HG03432 (cell line): ENCODE results near the gene RECQL5.
A peak's percentile ranks its signal among the peaks of the same experiment; 100 is the strongest.

Source experiments
- ATAC-seq: cut with Tn5 transposase; IDR thresholded peaks from one replicate; pipeline ENCODE4 v1.9.1; 2021; ENCODE audit warnings: mild to moderate bottlenecking, moderate library complexity; ENCODE audit not compliant: unreplicated experiment

The RECQL5 gene

DNA sequence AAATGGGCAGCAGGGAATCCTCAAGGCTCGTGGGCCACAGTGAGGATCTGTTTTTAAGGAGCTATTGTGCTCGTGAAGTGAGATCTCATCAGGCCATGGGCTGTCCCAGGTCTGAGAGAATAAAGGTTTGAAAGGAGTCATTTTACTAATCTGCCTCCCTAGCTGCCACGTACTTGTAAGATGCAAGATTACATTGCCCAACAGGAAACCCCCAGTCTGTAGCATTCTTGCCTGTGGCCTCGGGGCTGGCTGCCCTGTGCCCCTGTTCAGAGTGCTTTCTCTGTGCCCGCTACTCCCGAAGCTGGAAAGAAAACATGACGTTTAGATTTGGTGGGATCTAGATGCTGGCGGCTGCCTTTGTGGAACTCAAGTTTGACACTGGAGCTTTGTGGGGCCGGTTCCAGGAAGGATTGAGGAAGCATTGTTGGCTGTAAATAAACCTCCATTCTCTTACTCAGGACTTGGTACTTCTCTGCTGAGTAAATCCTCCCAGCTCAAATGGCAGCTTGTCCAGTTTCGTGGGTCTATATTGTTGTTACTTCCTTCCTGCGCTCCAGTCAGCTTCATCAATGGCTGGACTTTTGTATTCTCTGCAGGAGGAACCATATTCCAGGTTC lies 21.4 kb upstream of the RECQL5 start:
- ATAC-seq = no peak

DNA sequence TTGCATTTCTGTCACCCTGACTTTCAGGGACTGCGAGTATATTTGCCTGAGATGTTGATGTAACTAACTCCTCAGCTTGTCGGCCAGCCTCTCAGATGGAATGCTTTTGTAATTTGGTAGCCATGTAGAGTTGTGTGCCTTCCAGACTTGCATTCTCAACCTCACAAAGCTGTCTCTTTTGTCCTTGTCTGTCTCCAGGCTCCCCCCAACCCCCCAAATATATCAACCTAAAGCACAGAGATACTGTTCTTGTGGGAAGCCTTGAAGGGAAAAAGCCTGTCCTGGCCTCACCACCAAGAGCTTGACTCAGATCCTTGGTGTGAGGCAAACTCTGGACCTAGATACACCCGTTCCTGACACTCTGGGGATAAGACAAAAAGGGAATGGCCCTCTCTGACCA lies 18.5 kb upstream of the RECQL5 start:
- no peak for ATAC-seq

DNA sequence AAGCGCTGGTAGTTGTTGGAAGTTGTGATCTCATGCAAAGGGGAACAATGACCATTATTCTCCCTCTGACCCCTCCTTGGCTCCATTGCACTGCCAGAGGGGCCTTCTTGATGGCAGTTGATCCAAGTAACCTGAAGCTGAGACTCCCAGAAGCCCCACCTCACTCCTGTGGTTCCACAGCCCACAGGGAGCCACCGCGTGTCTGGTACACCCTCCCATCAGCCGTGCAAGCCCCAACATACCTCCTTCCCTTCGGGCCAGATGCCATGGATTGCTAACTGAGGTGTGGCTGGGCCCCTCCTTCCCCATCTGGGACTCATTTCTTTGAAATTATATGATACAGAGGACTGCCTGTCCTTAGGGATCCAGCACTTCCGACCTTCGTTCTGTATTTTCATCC lies 18.0 kb upstream of the RECQL5 start:
- no peak for ATAC-seq

DNA sequence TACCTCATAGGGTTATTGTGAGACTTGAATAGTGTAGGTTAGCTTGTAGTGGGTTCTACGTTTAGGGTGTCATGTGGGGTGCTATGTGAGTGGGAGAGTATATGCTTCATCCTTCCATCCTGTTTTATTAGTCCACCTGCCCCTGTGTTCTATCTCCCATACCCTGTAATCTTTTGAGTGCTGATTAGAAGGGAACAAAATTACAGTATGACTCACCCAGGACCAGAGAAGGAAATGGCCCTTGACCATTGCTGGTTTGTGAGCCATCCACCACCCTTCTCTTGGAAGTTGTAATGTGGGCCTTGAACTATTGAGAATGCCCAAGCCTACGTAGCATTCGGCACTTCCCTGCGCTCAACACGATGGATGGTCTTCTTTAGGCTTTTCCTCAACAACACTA lies 17.3 kb upstream of the RECQL5 start:
- no peak for ATAC-seq

DNA sequence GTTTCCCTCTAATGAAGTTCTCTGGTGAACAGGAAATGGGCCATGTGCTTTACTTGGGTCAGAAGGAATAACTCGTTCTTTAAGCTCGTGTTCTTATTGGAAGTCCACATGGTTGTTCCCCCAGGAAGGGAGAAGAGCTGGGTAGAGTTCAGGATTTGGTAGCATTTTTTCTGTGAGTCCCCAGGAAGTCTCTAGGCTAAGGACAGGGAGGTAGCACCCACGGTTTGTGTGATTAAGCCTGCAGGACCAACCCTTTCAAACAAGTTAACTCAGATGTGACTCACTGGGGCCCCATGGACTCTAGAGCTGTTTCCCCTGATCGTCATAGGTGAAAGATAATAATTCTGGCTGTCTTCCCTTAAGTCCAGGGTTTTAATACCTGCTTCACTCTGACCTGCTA lies 16.6 kb upstream of the RECQL5 start:
- no peak for ATAC-seq

DNA sequence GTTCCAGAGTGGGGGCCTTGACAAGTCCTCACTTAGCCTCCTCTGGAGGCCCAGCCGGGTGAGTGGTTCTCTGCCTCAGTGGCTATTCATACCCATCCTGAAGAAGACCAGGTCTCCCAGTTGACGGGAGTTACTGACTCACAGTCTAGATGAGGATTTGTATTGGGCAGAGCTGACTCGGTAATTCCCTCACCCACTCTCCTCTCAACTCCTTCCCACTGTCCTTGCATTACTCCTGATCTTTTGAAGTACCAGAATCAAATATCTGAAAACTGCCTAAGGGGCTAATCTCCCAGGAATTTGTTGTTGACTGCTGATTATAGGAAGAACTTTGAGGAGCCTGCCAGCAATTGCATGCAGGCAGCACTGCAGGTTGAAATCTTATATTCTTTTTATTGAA lies 14.3 kb upstream of the RECQL5 start:
- no peak for ATAC-seq

DNA sequence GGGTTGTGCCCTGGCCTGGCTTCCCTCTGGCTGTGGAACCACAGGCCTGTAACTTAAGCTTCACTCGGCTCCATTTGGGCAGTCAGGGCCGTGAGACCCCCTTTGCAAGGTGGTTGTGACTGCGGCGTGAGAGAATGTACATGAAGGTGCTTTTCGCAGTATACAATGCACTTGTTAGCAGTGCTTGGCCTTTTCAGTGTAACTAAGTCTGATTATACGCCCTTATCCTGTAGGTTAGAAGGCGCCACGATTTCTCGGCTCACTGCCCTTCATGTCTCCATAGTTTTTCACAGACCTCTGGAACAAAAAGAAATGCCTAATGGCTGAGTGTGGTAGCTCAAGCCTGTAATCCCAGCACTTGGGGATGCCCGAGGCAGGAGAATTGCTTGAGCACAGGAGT lies 13.5 kb upstream of the RECQL5 start:
- ATAC-seq = no peak

DNA sequence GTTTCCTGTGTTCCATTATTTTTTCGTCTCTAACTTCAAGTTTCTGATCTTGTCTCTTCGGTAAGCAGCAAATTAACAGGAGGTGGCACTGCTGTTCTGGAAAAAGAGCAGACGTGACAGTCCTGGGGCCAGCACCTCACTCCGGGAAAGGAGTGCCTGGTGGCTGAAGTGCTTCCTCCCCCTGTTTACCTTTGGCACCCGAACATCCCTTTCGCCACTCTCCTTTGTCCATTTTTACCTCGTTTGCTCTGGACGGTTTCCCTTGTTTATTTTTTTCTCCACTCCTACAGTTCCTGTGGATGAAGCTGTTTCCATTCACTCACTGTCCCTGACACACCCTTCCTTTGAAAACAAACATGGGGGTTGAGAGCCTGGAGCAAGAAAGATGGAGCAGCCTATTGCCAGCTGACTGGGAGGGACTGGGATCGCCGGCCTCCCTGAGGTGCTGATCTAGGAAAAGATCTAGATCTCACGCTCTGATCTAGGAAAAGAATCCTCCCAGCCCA lies 12.8 kb upstream of the RECQL5 start:
- ATAC-seq = no peak

DNA sequence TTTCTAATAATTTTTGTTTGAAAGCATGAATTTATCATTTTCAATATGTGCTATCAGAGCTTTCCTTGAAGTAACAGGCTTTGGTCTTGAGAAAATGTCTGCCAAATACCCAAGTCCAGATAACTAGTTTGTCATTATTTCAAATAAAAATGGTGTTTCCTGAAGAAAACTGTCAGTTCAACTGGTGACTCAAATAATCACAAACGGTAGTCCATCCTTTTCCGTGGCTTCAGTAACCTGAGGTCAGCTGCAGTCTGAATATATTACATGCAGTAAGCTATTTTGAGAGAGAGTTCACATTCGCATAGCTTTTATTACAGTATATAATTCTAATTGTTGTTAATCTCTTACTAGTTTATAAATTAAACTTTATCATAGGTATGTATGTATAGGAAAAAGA lies 9.5 kb upstream of the RECQL5 start:
- ATAC-seq = no peak

DNA sequence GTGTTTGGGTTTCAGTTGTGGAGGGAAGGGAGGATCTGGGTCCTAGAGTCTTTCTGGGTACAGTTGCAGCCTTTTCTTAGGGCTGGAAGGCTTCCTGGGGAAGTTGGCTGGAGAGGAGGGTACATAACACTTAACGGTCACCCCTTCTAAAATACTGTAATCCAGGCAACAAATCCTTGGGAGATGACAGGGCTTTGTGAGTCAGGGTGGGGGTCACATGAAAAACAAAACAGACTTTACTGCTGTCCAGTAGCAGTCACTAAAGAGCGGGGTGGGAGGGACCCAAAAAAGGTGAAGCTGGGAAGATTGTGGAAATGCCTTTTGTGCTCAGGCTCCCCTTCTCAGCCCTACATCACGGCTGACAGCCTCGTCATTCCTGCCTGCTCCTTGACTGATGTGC lies 6.5 kb upstream of the RECQL5 start:
- ATAC-seq = no peak

DNA sequence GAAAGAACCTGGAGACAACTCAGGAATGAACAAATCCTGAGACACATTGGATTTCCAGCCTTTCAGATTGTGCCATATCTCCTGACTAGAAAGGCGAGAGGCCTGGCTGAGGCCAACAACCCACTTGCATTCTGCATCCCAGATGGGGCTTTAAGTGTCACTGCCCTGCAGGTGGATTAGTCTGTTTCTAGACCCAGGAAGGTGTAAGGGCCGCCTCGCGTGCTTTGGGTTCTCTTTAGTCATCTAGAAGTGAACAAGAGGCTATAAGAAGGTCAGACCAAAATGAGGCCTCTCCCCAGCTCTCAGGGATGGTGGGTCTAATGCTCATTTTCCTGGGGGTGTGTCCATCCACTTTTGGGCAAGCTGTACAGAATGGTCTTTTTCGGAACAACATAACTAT lies 5.1 kb upstream of the RECQL5 start:
- no peak for ATAC-seq

DNA sequence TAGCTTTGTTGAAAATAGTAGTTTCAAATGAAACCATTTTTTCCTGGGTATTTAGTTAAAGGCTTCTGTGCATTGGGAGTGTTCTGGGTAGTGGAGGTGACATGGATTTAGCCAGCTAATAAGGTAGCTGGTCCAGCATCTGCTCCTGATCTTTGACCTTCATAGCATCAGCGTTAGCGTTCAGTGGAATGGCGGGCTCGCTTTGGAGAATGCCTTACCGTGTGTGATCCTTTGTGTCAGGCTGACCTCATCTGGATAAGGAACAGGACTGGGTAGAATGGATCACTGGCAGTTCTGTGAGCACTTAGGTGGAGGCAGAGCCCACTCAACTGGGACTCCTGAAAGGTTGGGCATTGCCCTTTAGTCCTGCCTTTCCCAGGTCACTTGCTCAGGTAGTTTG lies 3.9 kb upstream of the RECQL5 start:
- ATAC-seq = no peak

DNA sequence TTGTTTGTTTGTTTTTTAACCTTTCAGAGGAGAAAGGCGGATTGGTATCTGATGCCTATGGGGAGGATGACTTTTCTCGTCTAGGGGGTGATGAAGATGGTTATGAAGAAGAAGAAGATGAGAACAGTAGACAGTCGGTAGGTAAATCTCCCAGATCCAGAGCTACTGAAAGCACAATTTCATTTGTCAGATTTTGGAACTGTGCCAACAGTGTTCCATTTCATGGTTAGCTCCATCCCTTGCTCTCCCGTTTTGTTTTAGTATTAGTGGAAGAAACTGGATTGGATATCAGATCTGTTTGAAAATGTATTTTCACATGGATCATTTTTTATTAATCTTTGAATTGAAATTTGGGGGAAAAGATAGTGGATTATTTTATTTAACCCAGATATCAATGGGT lies 1.5 kb upstream of the RECQL5 start:
- no peak for ATAC-seq

DNA sequence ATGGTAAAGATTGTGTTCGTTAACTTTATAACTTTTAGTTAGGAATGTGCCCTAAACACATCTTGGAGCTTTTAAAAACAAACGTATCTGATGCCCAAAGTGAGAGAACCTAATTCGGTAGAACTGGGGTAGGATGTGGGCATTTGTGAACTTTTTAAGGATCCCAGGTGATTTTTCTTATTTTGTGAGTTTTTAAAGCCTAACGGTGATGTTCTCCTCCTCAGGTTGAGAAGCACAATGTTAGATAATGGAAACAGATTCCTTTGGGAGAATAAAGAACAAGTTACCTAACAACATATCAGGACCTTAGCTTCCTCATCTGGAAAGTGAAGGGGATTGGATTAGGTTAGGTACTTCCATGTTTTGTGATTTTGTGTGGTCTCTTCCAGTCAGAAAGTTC lies 871 bp upstream of the RECQL5 start:
- ATAC-seq = no peak

DNA sequence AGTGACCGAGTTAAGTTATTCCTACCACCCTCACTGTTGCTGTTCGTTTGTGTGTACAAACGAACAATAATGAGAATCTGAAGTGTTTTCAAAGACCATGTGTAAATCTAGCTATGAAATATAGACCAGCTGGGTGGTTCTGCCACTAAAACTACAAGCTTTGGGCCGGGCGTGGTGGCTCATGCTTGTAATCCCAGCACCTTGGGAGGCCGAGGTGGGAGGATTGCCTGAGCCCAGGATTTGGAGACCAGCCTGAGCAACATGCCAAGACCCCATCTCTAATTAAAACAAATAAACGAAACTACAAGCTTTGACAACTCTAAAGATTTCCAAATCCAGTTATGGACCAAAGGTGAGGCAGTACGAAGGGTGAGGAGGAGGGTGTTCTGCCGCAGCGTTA lies 973 bp downstream of the RECQL5 start:
- no peak for ATAC-seq

DNA sequence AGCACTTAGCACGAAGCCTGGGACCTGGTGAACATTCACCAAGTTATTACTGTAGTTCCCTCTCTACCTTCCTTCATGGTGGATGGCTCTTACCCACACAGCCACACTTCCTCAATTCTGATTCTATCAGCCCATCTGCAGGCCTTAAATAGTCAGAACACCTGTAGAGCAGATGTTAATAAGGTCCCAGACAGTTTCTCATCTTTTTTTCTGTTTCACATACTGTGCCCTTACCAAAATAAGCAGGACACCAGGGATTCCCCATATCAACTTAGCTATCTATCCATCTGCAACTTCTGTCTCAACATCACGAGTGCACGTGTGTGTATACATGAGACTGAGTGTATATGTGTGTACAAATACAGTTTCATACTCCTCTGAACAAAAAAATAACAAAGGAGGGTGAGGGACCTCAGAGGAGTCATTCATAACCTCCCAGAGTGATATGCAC lies 2.8 kb downstream of the RECQL5 start:
- ATAC-seq = peak; percentile 76

DNA sequence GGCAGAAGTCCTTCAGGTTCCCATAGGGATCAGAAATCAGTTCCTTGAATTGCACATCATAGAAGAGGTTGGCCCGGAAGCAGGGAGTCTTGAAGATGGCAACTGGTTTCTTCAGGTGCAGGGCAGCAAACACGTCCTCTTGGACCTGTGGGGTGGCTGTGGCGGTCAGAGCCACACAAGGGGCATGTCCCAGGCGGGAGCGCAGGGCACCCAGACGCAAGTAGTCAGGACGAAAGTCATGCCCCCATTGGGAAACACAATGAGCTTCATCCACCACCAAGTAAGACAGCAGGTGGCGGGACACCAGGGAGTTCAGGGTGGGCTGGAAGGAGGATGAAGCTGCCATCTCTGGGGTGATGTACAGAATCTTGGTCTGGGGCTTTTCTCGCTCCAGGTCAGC lies 4.4 kb downstream of the RECQL5 start:
- no peak for ATAC-seq

DNA sequence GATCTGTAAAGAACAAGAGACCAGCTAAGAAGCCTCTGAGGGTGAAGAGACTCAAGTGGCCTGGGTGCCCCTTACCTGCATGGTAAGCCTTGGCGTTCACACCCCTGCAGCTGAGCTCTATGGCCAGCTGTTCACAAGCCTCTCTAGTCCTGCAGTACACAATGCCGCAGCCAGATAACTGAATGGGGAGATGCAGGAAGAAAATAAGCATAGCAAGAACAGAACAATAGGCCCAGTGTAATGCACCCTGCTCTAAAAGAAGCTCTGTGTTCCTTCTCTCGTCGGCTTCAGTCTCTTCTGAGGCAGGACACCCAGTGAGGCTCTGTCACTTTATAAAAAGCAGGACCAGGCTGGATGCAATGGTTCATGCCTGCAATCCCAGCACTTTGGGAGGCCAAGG lies 5.4 kb downstream of the RECQL5 start:
- no peak for ATAC-seq

DNA sequence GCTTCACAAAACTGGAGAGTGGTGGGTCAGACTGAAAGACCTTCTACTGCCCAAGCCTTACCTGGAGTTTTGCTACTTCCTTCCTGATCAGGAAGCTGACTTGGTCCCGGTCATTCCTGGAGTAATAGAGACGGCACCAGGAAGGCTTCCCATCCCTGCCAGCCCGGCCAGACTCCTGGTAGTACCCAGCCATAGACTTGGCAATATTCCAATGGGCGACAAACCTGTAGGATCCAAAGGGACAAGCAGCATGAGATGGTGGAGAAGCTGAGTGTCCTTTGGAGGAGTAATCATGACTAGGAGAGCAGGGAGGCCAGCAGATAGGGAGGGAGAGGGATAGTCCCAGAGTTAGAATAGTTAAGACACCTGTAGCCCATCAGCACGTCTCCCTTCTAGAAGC lies 8.7 kb downstream of the RECQL5 start:
- no peak for ATAC-seq

DNA sequence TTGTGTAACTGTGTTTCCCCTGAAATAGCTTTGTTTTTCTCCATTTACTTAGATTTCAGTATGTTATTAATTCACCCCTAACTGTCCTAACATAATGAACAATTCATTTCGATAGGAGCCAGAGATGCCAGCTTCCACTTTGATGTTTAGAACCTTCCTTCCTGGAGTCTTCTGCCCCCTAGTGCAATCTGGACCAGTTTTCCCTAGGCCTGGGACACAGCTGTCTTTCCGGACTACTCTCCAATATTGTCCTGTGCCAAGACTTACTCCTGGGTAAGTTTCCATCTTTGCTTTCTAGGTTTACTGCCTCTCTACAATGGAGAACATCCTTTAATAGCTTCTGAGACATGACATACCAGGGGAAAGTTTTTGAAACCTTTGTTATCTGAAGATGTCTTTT lies 12.8 kb downstream of the RECQL5 start:
- no peak for ATAC-seq

DNA sequence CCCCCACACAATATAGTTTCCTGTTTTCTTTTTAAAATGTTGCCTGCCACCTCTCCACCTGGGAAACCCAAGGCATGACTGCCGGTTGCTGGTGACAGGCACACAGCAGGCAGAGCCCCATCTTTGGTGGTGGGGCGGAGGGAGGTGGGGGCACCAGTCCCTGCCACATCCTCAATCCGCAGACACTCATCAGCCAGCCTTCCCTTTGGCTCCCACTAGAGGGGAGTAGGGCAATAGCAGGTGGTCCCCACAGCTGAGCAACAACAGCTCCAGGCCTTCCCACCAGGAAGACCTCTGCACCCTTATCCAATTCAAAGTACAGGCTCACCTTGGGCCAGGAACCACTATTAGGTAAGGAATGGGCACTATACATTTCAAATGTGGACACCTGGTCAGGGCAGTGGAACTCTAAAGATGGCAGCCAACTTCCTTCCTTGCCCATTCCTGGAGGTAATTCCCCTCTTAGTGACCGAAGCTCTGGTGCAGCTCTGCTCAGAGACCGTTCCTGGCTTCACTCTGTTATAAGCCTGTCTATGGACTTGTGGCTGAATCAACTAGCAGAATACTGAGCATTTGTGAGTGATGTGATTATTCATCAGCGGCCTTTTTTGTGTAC lies 13.9 kb downstream of the RECQL5 start:
- ATAC-seq = no peak

DNA sequence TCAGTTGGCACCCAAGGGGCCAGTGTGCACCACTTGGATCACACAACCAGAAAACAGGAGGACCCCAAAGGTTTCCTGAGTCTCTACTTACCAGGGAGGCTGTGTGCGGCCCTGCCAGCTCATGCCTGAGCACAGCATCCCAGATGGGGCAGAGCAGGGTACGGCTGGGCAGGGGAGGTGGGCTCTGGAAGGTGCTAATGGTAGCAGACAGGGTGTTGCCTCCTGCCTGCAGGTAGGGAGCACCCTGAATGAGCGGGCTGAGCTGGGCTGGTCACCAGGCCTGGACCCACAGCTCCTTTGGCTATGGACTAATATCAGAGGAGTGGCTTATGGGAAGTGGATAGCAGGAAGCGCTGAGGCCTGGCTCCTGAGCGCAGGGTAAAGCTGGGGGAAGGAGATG lies 14.6 kb downstream of the RECQL5 start:
- no peak for ATAC-seq

DNA sequence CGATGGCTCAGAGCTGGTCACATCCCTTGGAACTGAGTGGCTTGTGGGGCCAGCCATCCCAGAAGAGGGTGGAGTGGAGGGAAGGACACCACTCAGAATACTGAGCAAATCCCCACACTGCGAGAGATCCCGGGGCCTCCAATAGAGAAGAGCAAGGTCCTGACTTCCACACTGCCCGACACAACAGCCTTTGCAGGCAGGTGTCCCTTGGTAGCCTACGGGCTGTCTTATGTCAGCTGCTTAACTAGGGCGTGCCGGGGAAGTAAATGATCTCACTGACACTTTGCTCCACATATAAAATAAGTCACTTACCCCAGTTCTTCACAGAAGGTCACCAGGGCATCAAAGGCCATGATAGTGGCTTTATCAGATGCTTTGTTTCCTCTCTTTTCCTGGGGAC lies 16.1 kb downstream of the RECQL5 start:
- no peak for ATAC-seq
